Fibroblast of peridontal ligament (primary cell): ENCODE measurements around the gene ATP6V1F.
A peak's percentile ranks its signal among the peaks of the same experiment; 100 is the strongest.

Experiments used
- DNase-seq: peaks from one replicate; pipeline ENCODE4 v3.0.0-alpha.2; 2010; ENCODE audit errors: extremely low read depth

Gene ATP6V1F

DNA sequence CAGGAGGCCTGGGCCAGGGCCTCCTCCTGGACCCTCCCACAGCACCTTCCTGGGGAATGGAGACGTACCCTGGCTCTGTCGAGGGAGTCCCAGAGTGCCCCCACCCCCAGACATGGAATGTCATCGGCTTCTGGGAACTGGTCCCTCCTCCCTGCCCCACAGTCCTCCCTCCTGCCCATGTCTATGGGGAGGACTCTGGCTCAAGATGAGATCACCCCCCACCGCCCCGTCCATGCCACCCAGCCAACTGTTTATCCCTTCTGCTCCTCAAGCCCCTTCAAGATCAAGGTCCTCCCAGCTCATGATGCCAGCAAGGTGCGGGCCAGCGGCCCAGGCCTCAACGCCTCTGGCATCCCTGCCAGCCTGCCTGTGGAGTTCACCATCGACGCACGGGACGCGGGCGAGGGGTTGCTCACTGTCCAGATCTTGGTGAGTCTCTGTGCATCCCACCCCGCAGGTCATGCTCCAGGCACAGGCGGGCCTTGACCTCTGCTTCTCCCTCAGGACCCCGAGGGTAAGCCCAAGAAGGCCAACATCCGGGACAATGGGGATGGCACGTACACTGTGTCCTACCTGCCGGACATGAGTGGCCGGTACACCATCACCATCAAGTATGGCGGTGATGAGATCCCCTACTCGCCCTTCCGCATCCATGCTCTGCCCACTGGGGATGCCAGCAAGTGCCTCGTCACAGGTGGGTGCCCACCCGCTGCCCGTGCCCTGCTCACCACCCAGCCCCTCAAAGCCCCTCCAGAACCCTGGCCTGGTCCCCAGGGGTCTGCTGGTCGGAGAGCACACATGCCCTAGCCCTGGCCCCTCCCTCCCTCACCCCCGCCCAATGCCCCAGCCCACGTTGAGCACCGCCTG, 14.1 kb upstream of the ATP6V1F start:
- no peak for DNase-seq

- DNase-seq = no peak
Measured at GRCh38 chr7:128849156-128849515, 13.5 kb upstream of the ATP6V1F start.

DNA sequence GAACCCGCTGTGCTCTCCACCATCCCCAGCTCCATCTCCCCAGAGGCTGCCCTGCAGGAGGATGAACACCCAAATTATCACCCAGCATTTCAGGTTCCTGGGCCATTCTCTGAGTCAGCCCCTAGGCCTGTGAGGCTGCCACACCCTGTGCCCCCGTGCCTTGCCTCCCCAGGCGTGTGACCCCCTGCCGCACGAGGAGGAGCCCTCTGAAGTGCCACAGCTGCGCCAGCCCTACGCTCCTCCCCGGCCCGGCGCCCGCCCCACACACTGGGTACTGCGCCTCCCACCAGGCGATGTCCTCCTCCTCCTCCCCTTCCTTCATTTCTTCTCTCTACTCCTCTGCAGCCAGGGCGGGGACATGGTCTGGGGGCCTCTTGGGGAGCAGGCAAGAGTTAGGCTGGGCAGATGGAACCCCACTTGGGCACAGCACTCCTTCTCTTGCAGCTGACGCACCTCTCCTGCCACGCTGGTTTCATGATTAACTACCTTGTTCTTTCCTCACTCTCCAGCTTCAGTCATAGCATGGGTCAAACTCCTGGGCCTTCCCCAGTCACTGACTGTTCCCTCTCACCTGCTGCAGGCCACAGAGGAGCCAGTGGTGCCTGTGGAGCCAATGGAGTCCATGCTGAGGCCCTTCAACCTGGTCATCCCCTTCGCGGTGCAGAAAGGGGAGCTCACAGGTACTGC, 12.7 kb upstream of the ATP6V1F start:
- DNase-seq = no peak

DNA sequence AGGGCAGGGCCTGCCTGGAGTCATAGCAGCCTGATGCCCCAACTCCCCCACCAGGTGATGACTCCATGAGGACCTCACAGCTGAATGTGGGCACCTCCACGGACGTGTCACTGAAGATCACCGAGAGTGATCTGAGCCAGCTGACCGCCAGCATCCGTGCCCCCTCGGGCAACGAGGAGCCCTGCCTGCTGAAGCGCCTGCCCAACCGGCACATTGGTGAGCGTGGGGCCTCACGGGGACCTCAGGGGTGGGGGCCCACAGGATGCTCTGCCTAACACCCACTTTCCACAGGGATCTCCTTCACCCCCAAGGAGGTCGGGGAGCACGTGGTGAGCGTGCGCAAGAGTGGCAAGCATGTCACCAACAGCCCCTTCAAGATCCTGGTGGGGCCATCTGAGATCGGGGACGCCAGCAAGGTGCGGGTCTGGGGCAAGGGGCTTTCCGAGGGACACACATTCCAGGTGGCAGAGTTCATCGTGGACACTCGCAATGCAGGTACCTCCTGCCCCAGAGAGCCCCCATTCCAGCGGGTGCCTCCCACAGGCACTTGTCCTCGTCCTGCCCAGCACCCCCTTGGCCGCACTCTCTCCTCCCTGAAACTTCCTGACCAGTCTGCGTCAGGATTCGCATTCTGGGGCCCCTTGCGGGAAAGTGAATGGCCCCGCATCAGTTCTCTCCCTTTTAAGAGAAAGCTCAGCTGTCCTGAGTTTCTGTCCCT, 10.0 kb upstream of the ATP6V1F start:
- no peak for DNase-seq

GRCh38 chr7:128853799-128854198, 8.9 kb upstream of the ATP6V1F start:
- no peak for DNase-seq

- no peak for DNase-seq
Measured at GRCh38 chr7:128854396-128854795, 8.3 kb upstream of the ATP6V1F start.

- no peak for DNase-seq
Measured at GRCh38 chr7:128855559-128855958, 7.1 kb upstream of the ATP6V1F start.

DNA sequence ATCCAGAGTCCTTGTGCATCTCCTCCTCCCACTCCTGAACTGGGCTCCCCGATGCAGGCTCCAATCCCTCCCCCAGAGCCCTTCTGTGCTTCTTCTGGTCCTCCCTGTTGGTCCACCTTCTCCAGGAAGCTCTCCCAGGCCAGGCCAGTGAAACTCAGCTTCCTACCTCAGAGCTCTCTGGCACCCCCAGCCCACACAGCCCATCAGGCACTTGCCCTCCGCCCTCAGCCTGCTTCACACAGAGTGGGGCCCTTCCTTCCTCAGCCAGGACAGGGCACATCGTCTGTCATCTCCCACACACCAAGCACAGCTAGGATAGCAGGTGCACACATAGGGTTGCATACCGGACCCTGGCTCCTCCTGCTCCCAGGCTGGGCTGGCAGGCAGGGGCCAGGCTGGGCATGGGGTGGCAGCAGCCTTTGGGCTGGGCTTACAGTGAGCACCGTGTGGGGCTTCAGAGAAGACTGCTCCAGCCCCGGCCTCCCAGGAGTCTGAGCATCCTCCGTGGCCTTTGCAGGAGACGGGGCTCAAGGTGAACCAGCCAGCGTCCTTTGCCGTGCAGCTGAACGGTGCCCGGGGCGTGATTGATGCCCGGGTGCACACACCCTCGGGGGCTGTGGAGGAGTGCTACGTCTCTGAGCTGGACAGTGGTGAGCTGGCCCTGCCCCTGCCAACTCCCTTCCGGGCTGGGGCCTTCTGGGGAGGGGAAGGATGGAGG, 6.5 kb upstream of the ATP6V1F start:
- DNase-seq = no peak

GRCh38 chr7:128858380-128859231, 4.0 kb upstream of the ATP6V1F start:
- DNase-seq = no peak

DNA sequence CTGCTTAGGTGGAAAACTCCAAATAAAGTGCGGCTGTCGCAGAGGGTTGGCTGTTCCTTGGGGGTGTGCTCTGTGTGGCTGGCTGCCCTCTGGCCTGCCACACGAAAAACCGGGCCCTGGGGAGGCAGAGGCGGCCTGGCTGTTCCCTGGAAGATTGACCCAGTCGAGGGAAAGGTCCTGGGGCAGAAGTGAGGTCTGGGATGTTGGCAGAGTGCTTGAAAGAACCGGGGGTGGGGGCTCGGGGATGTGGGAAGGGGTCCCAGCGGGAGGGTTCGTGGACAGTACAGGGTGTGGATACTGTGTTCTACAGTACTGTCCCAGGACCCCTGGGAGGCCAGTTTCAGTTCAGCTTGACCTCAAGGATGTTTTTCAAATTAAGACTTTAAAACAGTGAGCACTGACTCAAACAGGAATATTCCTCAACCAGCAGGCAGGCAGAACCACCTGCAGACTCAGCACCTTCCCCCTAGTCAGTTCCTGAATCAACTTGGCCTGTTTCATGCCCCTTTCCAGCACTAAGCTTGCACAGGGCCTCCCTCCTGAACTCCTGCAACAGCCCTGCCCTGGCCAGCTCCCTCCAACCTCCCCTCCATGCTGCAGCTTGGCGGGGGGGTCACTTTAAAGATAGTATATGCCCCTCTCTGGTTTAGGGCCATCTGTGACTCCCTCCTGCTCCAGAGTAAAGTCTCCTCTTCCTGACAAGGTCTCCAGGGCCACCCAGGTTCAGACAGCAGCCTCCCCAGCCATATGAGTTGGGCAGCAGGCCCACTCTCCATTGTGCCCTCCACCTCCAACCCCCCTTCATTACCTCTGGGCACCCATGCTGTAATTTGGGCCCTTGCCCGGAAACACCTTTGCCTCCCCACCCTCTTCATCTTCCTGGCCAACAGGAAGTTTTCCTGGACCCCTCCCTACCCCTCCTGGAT, 3.2 kb upstream of the ATP6V1F start:
- DNase-seq = no peak

DNA sequence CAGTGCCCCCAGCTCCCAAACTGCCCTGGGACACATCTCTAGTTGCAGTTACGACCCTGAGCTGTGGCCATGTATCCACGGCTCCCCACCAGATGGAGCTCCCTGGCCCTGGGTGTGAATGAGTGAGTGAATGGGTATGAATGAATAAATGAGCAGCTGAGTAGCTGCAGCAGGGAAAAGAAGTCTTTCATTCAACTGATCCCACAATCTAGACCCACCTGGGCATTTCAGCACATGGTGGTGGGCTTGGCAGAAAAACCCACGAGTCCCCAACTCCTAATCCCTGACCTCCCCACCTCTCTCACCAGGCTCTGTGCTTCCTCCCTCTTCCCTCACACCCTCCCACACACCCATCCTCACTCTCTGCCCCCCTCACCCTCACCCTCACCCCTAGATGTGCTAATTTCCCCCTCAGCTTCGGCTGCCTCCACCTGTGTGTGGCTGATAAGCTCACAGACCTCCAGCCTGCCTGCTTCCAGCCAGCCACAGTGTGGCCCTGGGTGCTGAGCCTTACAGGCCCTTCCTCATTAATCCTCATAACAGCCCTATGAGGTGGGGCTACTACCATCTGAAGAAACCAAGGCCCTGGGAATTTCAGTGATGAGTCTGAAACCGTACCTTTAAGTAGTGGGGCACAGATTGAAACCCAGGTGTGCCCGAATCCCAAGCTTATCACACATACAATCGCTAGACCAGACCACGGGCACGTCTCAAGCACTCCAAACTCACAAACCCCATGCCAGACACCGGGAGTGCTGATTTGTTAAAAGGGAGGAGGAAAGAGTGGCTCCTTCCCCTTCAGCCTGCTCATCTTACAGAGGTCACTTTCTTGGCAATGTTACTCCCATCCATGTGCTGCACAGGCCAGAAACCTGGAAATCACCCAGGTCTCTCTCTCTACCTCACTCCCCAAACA, 2.2 kb upstream of the ATP6V1F start:
- peak; percentile 78 for DNase-seq

DNA sequence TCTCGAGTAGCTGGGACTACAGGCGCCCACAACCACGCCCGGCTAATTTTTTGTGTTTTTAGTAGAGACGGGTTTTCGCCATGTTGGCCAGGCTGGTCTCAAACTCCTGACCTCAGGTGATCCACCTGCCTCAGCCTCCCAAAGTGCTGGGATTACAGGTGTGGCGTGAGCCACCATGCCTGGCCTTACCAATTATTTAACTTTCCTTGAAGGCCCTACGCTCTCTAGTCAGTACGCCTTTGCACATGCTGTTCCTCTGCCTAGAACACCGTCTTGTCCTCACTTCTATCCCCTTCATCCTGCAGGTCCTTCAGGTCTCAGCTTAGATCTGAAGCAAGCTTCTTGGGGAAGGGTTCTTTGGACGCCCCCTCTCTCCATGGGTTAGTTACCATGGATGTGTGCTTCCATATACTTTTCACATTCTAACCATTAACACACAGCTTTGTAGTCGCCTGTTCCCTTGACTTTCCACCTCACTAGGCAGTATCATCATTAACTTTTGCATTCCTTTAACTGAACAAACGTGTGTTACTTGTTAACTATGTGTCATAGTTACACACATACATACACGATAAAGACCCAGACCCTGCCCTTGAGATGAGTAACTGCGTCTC, 592 bp upstream of the ATP6V1F start:
- DNase-seq = no peak

GRCh38 chr7:128863433-128863989, 855 bp downstream of the ATP6V1F start:
- DNase-seq = peak; percentile 77

DNA sequence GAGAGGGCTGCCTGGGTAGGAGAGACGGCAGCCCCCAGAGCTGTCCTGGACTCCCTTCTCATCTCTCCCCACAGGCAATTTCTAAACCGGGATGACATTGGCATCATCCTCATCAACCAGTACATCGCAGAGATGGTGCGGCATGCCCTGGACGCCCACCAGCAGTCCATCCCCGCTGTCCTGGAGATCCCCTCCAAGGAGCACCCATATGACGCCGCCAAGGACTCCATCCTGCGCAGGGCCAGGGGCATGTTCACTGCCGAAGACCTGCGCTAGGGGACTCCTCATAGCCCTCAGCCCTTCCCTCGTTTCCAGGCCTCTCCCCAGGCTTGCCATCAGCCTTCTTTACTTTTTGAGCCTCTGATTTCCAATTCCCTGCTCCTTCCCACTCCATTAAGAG, 2.6 kb downstream of the ATP6V1F start:
- no peak for DNase-seq

DNA sequence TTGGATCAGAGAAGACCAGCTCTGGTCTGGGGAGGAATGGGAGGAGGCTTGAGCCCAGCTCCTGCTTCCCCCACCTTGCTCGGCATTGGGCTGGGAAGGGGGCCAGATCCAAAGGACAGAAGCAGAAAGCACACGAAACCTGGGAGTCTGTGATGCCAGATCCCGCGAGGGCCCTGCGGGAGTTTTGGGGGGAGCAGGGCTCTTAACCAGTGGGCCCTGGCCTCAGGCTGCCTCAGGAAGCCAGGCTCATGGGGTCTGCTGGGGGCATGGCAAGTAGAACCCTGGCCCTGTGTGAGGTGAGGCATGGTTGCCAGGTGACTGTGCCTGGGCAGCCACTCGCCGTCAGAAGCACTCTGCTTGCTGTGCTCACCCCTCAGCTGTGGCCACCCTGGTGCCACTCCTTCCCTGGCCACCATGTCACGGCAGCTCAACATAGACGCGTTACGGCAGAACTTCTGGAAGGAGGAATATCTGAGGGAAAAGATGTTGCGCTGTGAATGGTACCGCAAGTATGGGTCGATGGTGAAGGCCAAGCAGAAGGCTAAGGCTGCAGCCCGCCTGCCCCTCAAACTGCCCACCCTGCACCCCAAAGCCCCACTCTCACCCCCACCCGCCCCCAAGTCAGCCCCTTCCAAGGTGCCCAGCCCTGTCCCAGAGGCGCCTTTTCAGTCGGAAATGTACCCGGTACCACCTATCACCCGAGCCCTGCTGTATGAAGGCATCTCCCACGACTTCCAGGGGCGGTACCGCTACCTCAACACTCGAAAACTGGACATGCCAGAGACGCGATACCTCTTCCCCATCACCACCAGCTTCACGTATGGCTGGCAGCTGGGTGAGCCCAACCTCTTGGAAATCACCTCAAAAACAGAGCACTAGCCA, 3.6 kb downstream of the ATP6V1F start:
- DNase-seq = no peak

DNA sequence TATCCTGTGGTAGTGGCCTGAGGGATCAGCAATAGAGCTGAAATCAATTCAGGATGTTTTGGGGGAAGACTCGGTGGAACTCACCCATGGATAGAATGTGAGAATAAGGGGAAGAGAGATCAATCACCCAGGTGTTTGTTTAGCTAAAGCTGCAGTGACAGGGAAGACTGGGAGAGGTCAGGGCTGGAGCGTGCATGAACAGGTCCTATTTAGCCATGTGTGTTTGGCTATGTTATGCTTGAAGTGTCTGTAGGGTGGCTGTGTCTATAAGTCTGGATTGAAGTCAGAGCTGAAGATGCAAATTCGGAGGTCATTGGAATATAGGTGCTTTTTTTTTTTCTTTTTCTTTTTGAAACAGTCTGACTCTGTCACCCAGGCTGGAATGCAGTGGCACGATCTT, 4.6 kb downstream of the ATP6V1F start:
- DNase-seq = no peak
